IMR-90 (cell line): ENCODE measurements around the gene PFKP. TPM values are rescaled to one million over a fixed set of nuclear protein-coding genes. Genes with fewer than 3 reads are reported as not detected.

Experiments used
- ATAC-seq: fragments of 200-7000 bp; cut with Tn5 transposase; 2 replicates; pipeline ENCODE4 v1.9.1; 2020; ENCODE audit warnings: low read depth, mild to moderate bottlenecking, moderate library complexity
- BruUV-seq: library from RNA; stranded (reverse); fragments of 400-500 nt; replicated peaks from 2 replicates; lab custom pipeline; 2021; lab: Mats Ljungman, UMichigan
- CTCF ChIA-PET: fragments of 300-600 bp; formaldehyde crosslinking; extraction: SDS; loops from one replicate; lab custom pipeline; 2021; ENCODE audit warnings: antibody characterized with exemption; lab: Yijun Ruan, JAX
- POLR2A ChIA-PET: fragments of 300-600 bp; sonication (Branson Sonifier 250); formaldehyde crosslinking; loops from one replicate; lab custom pipeline; 2022; ENCODE audit warnings: antibody characterized with exemption; ENCODE audit not compliant: unreplicated experiment; lab: Charles Lee
- DNase-seq: peaks from one replicate; pipeline ENCODE4 v3.0.0; 2013
- H2AFZ ChIP-seq: replicated peaks from 2 replicates; pipeline ENCODE3; 2013; ENCODE audit warnings: low read length, mild to moderate bottlenecking; ENCODE audit not compliant: poor library complexity
- H2AK5ac ChIP-seq: 2 replicates; pipeline ENCODE4 v1.6.1; 2013; ENCODE audit warnings: low read depth, low read length, inconsistent platforms
- H2AK9ac ChIP-seq: replicated peaks from 2 replicates; pipeline ENCODE3; 2013; ENCODE audit warnings: mild to moderate bottlenecking, low read depth, low read length, moderate library complexity; ENCODE audit not compliant: poor library complexity
- H2BK120ac ChIP-seq: 2 replicates; pipeline ENCODE4 v1.6.1; 2013; ENCODE audit warnings: low read depth, low read length, inconsistent platforms
- H2BK15ac ChIP-seq: 3 replicates; pipeline ENCODE4 v1.6.1; 2013; ENCODE audit warnings: low read depth, low read length, inconsistent platforms
- H2BK20ac ChIP-seq: 2 replicates; pipeline ENCODE4 v1.6.1; 2013; ENCODE audit warnings: low read depth, mild to moderate bottlenecking, inconsistent platforms, low read length, moderate library complexity
- H2BK5ac ChIP-seq: 2 replicates; pipeline ENCODE4 v1.6.1; 2013; ENCODE audit warnings: mild to moderate bottlenecking, low read depth, low read length, inconsistent platforms; ENCODE audit not compliant: poor library complexity, severe bottlenecking
- H3K14ac ChIP-seq: replicated peaks from 2 replicates; pipeline ENCODE4 v1.6.1; 2013; ENCODE audit warnings: low read depth, low read length, inconsistent platforms
- H3K18ac ChIP-seq: 2 replicates; pipeline ENCODE4 v1.6.1; 2013; ENCODE audit warnings: low read depth, low read length, control low read depth
- H3K23ac ChIP-seq: 2 replicates; pipeline ENCODE4 v1.6.1; 2013; ENCODE audit warnings: low read depth, low read length, inconsistent platforms
- H3K27ac ChIP-seq: 2 replicates; pipeline ENCODE4 v1.5.1; 2013; ENCODE audit warnings: mild to moderate bottlenecking, control low read depth, low read length; ENCODE audit not compliant: insufficient read depth
- H3K27me3 ChIP-seq: 2 replicates; pipeline ENCODE4 v1.6.1; 2013; ENCODE audit warnings: low read length; ENCODE audit not compliant: control insufficient read depth, insufficient read depth
- H3K36me3 ChIP-seq: 2 replicates; pipeline ENCODE4 v1.6.1; 2013; ENCODE audit warnings: low read length, mixed read lengths; ENCODE audit not compliant: control insufficient read depth, insufficient read depth
- H3K4ac ChIP-seq: 2 replicates; pipeline ENCODE4 v1.6.1; 2013; ENCODE audit warnings: low read depth, low read length, inconsistent platforms
- H3K4me1 ChIP-seq: 2 replicates; pipeline ENCODE4 v1.6.1; 2013; ENCODE audit warnings: low read length, mixed read lengths; ENCODE audit not compliant: control insufficient read depth, insufficient read depth
- H3K4me2 ChIP-seq: 2 replicates; pipeline ENCODE4 v1.6.1; 2013; ENCODE audit warnings: low read depth, mild to moderate bottlenecking, control low read depth, low read length, moderate library complexity
- H3K4me3 ChIP-seq: 2 replicates; pipeline ENCODE4 v1.5.1; 2013; ENCODE audit warnings: low read depth, mild to moderate bottlenecking, control low read depth, low read length, moderate library complexity; ENCODE audit not compliant: insufficient read depth
- H3K56ac ChIP-seq: 2 replicates; pipeline ENCODE4 v1.6.1; 2013; ENCODE audit warnings: low read length, inconsistent platforms; ENCODE audit not compliant: insufficient read depth; ENCODE audit errors: extremely low read depth
- H3K79me1 ChIP-seq, 2 experiments: 2 replicates each; pipeline ENCODE4 v1.6.1; 2013; ENCODE audit warnings: low read length in 2 of 2, inconsistent platforms in 1 of 2, low read depth in 1 of 2
- H3K9ac ChIP-seq: 2 replicates; pipeline ENCODE4 v1.6.1; 2013; ENCODE audit warnings: low read depth, low read length, control low read depth
- H3K9me1 ChIP-seq: 2 replicates; pipeline ENCODE4 v1.6.1; 2013; ENCODE audit warnings: low read length, inconsistent platforms; ENCODE audit not compliant: insufficient read depth
- H3K9me3 ChIP-seq: 2 replicates; pipeline ENCODE4 v1.6.1; 2013; ENCODE audit warnings: low read length; ENCODE audit not compliant: control insufficient read depth, insufficient read depth
- H4K20me1 ChIP-seq: 2 replicates; pipeline ENCODE4 v1.6.1; 2013; ENCODE audit warnings: low read length, inconsistent platforms; ENCODE audit not compliant: insufficient read depth
- H4K5ac ChIP-seq: 2 replicates; pipeline ENCODE4 v1.6.1; 2013; ENCODE audit warnings: mild to moderate bottlenecking, low read depth, low read length, control low read depth
- H4K8ac ChIP-seq, 2 experiments: 2 replicates each; pipeline ENCODE4 v1.6.1; 2013; ENCODE audit warnings: low read depth in 2 of 2, low read length in 2 of 2, control low read depth in 1 of 2, inconsistent platforms in 1 of 2
- H4K91ac ChIP-seq: 2 replicates; pipeline ENCODE4 v1.6.1; 2013; ENCODE audit warnings: low read depth, low read length, inconsistent platforms; ENCODE audit not compliant: insufficient read depth
- BHLHE40 ChIP-seq: fragments of 150-350 bp; IDR thresholded peaks from 2 replicates; pipeline ENCODE4 v1.6.1; 2016; ENCODE audit warnings: mild to moderate bottlenecking, low read depth, low read length
- CHD1 ChIP-seq: IDR thresholded peaks from 2 replicates; pipeline ENCODE4 v1.6.1; 2012; ENCODE audit warnings: low read depth, low read length, improper control_type of control experiment
- FOS ChIP-seq: fragments of 150-350 bp; IDR thresholded peaks from 2 replicates; pipeline ENCODE4 v1.6.1; 2016; ENCODE audit warnings: low read depth, low read length
- MAFK ChIP-seq: IDR thresholded peaks from 2 replicates; pipeline ENCODE4 v1.6.1; 2012; ENCODE audit warnings: low read depth, low read length, improper control_type of control experiment
- MXI1 ChIP-seq: IDR thresholded peaks from 2 replicates; pipeline ENCODE4 v1.6.1; 2012; ENCODE audit warnings: low read depth, mild to moderate bottlenecking, low read length, moderate library complexity, borderline replicate concordance
- NFE2L2 ChIP-seq: fragments of 150-350 bp; IDR thresholded peaks from 2 replicates; pipeline ENCODE4 v1.6.1; 2016; ENCODE audit warnings: low read depth, mild to moderate bottlenecking, low read length
- POLR2A ChIP-seq: IDR thresholded peaks from 2 replicates; pipeline ENCODE4 v1.6.1; 2012; ENCODE audit warnings: mild to moderate bottlenecking, low read depth, low read length
- RAD21 ChIP-seq: IDR thresholded peaks from 2 replicates; pipeline ENCODE4 v1.6.1; 2012; ENCODE audit warnings: low read length, improper control_type of control experiment
- RCOR1 ChIP-seq: IDR thresholded peaks from 2 replicates; pipeline ENCODE4 v1.6.1; 2012; ENCODE audit warnings: mild to moderate bottlenecking, low read length, improper control_type of control experiment; ENCODE audit not compliant: insufficient replicate concordance
- RFX5 ChIP-seq: IDR thresholded peaks from 2 replicates; pipeline ENCODE4 v1.8.0; 2012; ENCODE audit warnings: low read depth, mild to moderate bottlenecking, low read length, moderate library complexity
- SMC3 ChIP-seq: fragments of 150-350 bp; IDR thresholded peaks from 2 replicates; pipeline ENCODE4 v1.6.1; 2016; ENCODE audit warnings: low read depth, mild to moderate bottlenecking, antibody characterized with exemption, low read length, moderate library complexity
- WGBS, 2 experiments: methylation state at CpG; one replicate each; pipeline versions ENCODE4 v1.1.5 to v1.1.7; 2013; ENCODE audit warnings: missing lambda C conversion rate in 2 of 2; ENCODE audit not compliant: insufficient read length in 1 of 2; ENCODE audit errors: extremely low coverage in 2 of 2; 5-methylcytosine and 5-hydroxymethylcytosine counted together
- dilution Hi-C: fragments of 300-500 bp; cut with HindIII; formaldehyde crosslinking; loops from one replicate; pipeline ENCODE4 v1.14.3; 2018; ENCODE audit warnings: low sequenced_read_pairs; ENCODE audit not compliant: unreplicated experiment
- in situ Hi-C: fragments of 300-500 bp; cut with MboI; formaldehyde crosslinking; loops from 3 replicates; pipeline ENCODE4 v1.14.3; 2019; ENCODE audit warnings: low sequenced_read_pairs, inconsistent platforms, mixed read lengths
- intact Hi-C: fragments of 100-400 bp; cut with micrococcal nuclease; formaldehyde crosslinking; loops from 2 replicates; pipeline ENCODE4 v1.10.0; 2022
- polyA plus RNA-seq, 3 experiments: library from polyadenylated mRNA; depleted of rRNA; stranded (reverse); fragments of >200 nt; gene quantifications; 2 replicates each; pipeline ENCODE4 v1.2.3, GENCODE V29; 2012; ENCODE audit warnings: low replicate concordance in 1 of 3
- total RNA-seq: library from RNA; depleted of rRNA; stranded (reverse); fragments of >200 nt; gene quantifications from 2 replicates; pipeline ENCODE4 v1.2.3, GENCODE V29; 2012
- TF ChIP-seq, protein P1 (sequence below): fragments of 150-350 bp; IDR thresholded peaks from 2 replicates; pipeline ENCODE4 v1.6.1; 2017; ENCODE audit warnings: mild to moderate bottlenecking, antibody characterized with exemption, low read length, low read depth
- TF ChIP-seq, protein P2 (sequence below): fragments of 150-350 bp; IDR thresholded peaks from 2 replicates; pipeline ENCODE4 v1.6.1; 2016; ENCODE audit warnings: low read depth, mild to moderate bottlenecking, low read length, moderate library complexity, borderline replicate concordance
- TF ChIP-seq, protein P3 (sequence below): conservative IDR thresholded peaks from 2 replicates; pipeline ENCODE4 v1.5.1; 2012; ENCODE audit warnings: mild to moderate bottlenecking, low read depth, low read length, improper control_type of control experiment

The PFKP gene
- total and polyA plus RNA-seq, 2 of the 4 experiments (the other 2 are of a cell fraction), result 223 to 294 TPM

DNA sequence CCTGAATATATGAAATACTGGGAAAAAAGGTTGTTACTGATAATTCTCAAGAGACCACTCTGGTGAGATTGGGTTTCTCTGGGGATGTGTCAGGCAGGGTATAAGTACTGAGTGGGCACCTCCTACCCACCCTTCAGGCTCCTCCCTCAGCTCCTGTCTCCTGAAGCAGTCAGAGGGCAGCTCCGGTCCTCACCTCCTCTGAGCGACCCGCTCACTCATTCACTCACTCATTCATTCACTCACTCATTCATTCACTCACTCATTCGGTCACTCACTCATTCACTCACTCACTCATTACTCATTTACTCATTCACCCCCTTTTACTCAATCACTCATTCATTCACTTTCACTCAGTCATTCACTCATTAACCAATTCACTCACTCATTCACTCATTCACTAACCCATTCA lies 6.9 kb upstream of the PFKP start:
- H2BK20ac ChIP-seq, result no peak overlapping the region
- no peaks in the 10 kb centered on the region for H3K27me3 ChIP-seq
- peaks cover 4% of the 10 kb centered on the region for H3K9me1 ChIP-seq
- no peak overlapping the region for H3K14ac ChIP-seq
- H4K8ac ChIP-seq, result no peak overlapping the region
- H2BK120ac ChIP-seq, result no peak overlapping the region
- H2BK5ac ChIP-seq, result no peak overlapping the region
- in situ Hi-C loops, result no loop called here
- TF ChIP-seq, protein P1, sequence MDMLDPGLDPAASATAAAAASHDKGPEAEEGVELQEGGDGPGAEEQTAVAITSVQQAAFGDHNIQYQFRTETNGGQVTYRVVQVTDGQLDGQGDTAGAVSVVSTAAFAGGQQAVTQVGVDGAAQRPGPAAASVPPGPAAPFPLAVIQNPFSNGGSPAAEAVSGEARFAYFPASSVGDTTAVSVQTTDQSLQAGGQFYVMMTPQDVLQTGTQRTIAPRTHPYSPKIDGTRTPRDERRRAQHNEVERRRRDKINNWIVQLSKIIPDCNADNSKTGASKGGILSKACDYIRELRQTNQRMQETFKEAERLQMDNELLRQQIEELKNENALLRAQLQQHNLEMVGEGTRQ, result no peak
- TF ChIP-seq CHD1, result no peak
- TF ChIP-seq SMC3, result no peak
- no peak for TF ChIP-seq MXI1
- TF ChIP-seq FOS, result no peak
- TF ChIP-seq, protein P2, sequence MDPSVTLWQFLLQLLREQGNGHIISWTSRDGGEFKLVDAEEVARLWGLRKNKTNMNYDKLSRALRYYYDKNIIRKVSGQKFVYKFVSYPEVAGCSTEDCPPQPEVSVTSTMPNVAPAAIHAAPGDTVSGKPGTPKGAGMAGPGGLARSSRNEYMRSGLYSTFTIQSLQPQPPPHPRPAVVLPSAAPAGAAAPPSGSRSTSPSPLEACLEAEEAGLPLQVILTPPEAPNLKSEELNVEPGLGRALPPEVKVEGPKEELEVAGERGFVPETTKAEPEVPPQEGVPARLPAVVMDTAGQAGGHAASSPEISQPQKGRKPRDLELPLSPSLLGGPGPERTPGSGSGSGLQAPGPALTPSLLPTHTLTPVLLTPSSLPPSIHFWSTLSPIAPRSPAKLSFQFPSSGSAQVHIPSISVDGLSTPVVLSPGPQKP, result no peak
- no peak for TF ChIP-seq RAD21
- TF ChIP-seq NFE2L2, result no peak
- TF ChIP-seq RCOR1, result no peak
- no peak for TF ChIP-seq POLR2A
- TF ChIP-seq MAFK, result no peak
- no peak for TF ChIP-seq RFX5
- TF ChIP-seq BHLHE40, result no peak
- TF ChIP-seq, protein P3, sequence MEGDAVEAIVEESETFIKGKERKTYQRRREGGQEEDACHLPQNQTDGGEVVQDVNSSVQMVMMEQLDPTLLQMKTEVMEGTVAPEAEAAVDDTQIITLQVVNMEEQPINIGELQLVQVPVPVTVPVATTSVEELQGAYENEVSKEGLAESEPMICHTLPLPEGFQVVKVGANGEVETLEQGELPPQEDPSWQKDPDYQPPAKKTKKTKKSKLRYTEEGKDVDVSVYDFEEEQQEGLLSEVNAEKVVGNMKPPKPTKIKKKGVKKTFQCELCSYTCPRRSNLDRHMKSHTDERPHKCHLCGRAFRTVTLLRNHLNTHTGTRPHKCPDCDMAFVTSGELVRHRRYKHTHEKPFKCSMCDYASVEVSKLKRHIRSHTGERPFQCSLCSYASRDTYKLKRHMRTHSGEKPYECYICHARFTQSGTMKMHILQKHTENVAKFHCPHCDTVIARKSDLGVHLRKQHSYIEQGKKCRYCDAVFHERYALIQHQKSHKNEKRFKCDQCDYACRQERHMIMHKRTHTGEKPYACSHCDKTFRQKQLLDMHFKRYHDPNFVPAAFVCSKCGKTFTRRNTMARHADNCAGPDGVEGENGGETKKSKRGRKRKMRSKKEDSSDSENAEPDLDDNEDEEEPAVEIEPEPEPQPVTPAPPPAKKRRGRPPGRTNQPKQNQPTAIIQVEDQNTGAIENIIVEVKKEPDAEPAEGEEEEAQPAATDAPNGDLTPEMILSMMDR, result no peak
- H3K36me3 ChIP-seq, result no peaks in the 10 kb centered on the region
- no peak for DNase-seq
- no peaks in the 10 kb centered on the region for H3K9me3 ChIP-seq
- no peak overlapping the region for H3K56ac ChIP-seq
- H4K20me1 ChIP-seq, result no peaks in the 10 kb centered on the region
- no peak overlapping the region for H3K4me2 ChIP-seq
- intact Hi-C loops, result no loop called here
- no peak overlapping the region for H2BK15ac ChIP-seq
- H4K91ac ChIP-seq, result no peak overlapping the region
- H4K5ac ChIP-seq, result no peak overlapping the region
- no peak overlapping the region for H3K18ac ChIP-seq
- no TSS peak for BruUV-seq
- peaks cover 3% of the 10 kb centered on the region for H3K4me1 ChIP-seq
- dilution Hi-C loops, result no loop called here
- ChIA-PET POLR2A (no interaction called here), CTCF (no interaction called here)
- no peak overlapping the region for H2AK5ac ChIP-seq
- WGBS, 2 experiments, result 88 to 100% methylated on average over 1 to 4 of the region's 4 CpGs
- H2AK9ac ChIP-seq, result no peak overlapping the region
- no peak overlapping the region for H3K27ac ChIP-seq
- no peak overlapping the region for H3K4ac ChIP-seq
- no peak overlapping the region for H3K9ac ChIP-seq
- H3K23ac ChIP-seq, result no peak overlapping the region
- ATAC-seq, result no peak
- H3K4me3 ChIP-seq, result no peak overlapping the region
- H2AFZ ChIP-seq, result no peak overlapping the region
- no peaks in the 10 kb centered on the region for H3K79me1 ChIP-seq
